ENCODE results near the gene DOP1A.

DNA sequence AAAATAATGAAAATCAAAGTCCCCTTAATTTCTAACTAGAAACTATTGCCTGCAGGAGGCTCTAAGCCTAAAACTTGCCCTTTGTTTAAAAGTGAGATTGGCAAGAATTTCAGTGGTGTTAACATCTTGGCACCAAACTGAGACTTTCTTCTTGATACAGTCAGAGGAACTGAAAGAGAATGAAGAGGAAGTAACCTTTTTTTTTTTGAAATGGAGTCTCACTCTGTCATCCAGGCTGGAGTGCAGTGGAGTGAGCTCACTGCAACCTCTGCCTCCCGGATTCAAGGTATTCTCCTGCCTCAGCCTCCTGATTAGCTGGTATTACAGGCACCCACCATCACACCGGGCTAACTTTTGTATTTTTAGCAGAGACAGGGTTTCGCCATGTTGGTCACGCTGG lies 3.6 kb downstream of the DOP1A start:
- TF ChIP-seq, protein P1, sequence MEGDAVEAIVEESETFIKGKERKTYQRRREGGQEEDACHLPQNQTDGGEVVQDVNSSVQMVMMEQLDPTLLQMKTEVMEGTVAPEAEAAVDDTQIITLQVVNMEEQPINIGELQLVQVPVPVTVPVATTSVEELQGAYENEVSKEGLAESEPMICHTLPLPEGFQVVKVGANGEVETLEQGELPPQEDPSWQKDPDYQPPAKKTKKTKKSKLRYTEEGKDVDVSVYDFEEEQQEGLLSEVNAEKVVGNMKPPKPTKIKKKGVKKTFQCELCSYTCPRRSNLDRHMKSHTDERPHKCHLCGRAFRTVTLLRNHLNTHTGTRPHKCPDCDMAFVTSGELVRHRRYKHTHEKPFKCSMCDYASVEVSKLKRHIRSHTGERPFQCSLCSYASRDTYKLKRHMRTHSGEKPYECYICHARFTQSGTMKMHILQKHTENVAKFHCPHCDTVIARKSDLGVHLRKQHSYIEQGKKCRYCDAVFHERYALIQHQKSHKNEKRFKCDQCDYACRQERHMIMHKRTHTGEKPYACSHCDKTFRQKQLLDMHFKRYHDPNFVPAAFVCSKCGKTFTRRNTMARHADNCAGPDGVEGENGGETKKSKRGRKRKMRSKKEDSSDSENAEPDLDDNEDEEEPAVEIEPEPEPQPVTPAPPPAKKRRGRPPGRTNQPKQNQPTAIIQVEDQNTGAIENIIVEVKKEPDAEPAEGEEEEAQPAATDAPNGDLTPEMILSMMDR (IDR thresholded peaks at IDR 0.05): no peak
- no peak for TF ChIP-seq POLR2A (IDR thresholded peaks at IDR 0.05)

Measured in Peyer's patch (tissue), 4 donors.